GM12801 (cell line): ENCODE measurements around the gene PWWP2B.

ENCODE experiments used
- CTCF ChIP-seq: IDR thresholded peaks from one replicate; pipeline ENCODE4 v1.5.1; 2011; ENCODE audit warnings: control low read depth; ENCODE audit not compliant: insufficient read length; ENCODE audit errors: extremely low read depth

PWWP2B gene

DNA sequence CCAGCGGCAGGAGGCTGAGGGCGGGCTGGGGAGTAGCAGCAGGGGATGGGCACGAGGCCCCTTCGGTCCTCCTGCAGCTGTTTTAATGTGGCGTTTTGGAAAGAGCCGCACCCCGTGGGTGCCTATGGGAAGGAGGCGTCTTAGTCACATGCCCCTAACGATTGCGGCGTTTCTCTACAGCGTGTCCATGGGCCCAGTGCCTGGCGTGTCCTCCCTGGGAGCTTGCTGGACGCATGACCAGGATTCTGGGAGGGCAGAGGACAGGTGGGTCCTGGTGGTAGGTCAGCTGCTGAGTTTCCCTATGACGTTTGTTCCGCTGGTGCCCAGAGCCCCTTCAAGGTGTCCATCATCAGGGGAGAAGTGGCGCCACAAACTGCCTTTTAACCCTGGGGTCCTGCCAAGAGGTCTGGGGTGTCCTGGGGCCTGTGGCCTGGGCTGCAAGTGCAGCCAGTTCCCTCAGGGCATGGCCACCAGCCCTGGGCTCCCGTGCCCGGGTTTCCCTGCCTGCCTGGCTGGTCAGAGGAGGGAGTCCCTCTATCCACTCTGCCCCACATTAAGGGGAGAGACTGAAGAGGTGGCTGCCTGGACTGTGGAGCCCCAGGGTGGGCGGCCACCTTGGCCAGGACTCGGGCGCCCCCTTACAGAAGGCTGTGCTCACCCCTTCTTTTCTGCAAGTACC is 48.7 kb downstream of the PWWP2B start:
- TF ChIP-seq CTCF = no peak

DNA sequence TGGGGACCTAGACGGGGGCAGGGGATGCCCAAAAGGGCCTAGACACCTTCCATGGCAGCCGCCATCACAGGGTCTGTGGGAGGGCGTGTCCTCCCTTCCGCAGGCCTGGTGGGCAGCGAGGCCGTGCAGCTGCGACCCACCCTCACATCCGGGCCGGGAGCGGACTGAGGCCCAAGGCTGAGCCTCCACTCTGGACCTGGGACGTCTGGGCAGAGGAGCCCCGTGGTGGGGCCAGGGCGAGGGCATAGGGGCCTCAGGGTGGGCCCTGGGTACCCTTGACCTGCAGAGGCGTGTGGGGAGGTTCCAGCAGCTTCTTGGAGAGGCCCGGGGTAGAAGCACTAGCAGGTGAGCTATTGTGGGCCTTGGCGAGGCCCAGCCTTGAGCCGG is 49.2 kb downstream of the PWWP2B start:
- TF ChIP-seq CTCF = no peak

DNA sequence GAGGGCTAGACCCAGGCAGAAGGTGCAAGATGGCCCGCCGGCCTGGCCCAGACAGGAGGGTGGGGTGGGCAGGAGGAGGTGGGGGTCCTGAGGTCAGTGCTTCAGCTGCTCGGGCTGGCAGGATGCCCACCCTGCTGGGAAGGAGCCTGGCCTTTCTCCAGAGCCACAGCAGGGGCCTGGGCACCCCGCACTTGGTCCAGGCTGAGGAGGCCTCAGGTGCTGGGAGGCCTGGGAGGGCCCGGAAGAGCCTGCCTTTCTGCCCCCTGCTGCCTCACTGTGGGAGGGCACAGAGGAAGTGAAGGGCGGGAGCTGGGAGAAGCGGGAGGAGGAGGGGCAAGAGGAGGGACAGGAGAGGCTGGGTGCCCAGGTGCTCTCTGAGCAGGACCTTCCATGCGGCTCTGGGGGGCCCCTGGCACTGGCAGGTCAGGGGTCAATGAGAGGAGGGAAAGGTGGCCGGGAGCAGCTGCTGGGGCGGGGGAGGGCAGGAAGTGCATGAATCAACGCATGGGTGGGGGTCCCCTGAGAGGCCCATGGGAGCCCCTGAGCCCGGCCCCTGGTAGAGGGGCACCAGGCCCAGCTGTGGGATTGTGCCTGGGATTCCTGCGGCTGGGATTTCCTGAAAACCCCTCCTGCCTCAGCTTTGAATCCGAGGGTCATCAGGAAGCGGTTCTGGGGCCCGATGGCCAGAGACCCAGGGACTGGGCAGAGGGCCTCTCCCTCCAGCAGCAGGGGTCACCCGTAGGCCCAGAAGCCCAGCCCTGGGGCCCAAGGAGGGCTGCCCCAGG is 49.9 kb downstream of the PWWP2B start:
- TF ChIP-seq CTCF = no peak

GRCh38 chr10:132447446-132448247 is 50.6 kb downstream of the PWWP2B start:
- TF ChIP-seq CTCF = no peak

- no peak for TF ChIP-seq CTCF
Measured at GRCh38 chr10:132448248-132448731, 51.3 kb downstream of the PWWP2B start.

DNA sequence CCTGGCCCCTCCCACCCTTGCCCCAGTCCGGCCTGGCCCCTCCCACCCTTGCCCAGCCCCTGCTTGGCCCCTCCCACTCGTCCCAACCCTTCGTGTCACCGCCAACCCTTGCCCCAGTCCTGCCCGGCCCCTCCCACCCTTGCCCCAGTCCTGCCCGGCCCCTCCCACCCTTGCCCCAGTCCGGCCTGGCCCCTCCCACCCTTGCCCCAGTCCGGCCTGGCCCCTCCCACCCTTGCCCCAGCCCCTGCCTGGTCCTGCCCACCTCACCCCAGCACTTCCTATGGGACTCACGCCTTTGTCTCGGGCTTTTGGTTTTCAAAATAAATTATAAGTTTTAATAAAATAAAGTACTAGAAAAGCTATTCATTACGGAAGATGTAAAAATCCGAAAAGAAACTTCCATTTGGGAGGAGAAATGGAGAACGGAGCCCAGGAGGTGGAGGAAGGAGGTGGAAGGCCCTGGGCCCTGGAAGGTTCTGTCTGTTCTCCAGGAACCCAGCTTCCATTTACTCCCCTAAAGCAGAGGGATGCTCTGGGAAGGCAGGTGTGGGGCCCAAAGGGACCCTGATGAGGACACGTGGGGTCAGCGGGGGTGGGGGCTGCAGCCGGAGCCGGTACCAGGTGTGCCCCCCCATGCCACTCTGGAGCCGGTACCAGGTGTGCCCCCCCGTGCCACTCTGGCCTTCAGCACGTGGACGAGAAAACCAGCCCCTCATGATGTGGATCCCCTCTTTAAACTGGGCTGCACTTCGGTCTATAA is 52.2 kb downstream of the PWWP2B start:
- no peak for TF ChIP-seq CTCF
